Endometrial microvascular endothelial cells (primary cell): ENCODE results near the gene FGD4. TPM values are rescaled to one million over a fixed set of nuclear protein-coding genes. Genes with fewer than 3 reads are reported as not detected.

ENCODE experiments used
- in situ Hi-C: cut with HindIII; loops from 2 replicates; pipeline ENCODE4 v1.10.0; 2017; ENCODE audit warnings: low sequenced_read_pairs, low pct_unique_long_range_greater_than_20kb; ENCODE audit errors: inconsistent ontology term
- total RNA-seq: library from RNA; depleted of rRNA; stranded (reverse); fragments of >200 nt; gene quantifications from one replicate; pipeline ENCODE4 v1.2.3, GENCODE V29; 2015; ENCODE audit errors: inconsistent ontology term

Gene FGD4
- total RNA-seq, 1 donor from 2014 or later = 24.6 TPM

DNA sequence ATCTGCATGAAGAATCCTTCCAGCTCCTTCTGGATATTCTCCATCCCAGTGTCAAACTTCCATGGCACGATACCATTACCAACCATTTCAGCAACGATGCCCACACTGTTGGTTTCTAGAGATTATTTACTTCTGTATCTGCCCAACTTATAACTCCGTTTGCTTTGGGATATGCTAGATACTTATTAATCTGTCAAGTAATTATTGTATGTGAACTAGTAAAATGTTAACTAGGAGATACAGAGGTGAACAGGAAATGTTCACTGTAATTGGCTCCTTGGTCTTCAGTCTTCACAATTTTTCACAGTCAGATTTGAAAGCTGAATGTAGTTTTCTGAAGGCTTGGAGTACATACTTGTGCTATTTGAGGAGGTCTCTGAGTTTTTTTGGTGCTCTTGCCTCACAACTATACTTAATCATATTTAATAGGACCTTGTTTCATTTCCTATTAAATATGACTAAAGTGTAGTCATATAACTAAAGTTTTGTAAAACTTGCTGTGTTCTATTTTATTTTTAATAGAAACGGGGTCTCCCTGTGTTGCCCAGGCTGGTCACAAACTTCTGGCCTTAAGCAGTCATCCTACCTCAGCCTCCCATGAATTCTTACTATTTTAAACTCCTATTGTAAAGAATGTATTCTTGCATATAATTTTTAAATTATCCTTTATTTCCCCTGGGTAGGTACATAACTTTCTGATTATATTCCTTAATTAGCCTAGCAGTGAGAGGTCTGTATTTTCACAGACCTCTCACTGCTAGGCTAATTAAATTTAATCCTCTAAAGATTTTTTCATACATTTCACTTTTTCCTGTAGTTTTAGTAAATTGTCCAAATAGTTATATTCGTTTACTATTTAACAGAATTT lies 79.7 kb downstream of the FGD4 start:
- in situ Hi-C loops = no loop called here

DNA sequence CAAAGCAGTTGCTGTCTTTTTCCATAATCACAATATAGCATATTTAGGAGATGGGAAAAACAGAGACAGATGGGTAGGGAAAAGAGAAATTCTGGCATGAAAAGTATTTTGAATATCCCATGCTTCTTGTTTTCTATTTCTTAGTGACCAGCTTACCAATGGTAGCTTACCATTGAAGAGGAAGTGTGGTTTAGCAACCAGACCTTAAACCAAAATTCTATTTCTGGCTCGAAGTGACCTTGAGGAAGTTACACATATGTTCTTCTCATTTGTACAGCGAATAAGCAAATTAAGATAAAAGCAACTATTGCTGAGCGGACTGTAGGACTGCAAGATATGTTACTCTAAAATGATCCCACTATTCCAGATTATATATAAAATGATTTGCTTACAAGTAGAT lies 82.9 kb downstream of the FGD4 start:
- in situ Hi-C loops = no loop called here

DNA sequence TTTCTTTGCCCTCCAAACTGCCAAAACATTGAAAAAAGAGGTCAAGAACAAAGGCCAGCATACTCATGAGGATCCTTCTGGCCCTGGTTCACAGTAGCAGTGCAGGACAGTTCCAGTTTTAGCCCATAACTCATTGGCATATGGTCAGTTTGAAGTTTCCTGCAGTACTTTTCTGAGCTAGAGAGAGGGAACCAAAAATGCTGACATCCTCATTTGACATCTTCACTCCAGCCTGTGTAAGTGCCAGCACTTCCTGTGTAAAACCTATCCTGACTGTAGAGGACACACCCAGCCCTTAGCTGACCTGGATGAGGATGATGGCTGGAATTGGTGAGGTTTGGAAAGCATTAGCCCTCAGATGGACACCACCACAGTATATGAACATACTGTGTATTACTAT lies 84.1 kb downstream of the FGD4 start:
- in situ Hi-C loops = no loop called here

DNA sequence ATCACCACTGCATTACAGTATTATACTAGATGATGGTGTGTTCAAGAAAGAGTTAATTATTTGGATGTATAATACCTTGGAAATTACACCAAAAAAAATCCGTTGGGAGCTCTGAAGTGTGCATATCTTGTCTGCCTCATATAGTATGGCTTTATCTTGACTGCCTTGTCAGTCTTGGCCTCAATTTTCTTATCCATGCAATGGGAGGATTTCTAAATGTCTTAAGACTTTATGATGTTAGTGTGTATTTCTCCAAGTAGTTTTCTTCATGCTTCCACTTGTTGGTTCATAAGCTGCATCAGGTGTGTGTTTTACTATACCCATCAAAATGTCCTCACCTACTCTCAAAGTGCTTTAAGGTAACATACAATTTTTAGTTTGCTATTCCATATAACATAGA lies 84.6 kb downstream of the FGD4 start:
- in situ Hi-C loops = no loop called here

DNA sequence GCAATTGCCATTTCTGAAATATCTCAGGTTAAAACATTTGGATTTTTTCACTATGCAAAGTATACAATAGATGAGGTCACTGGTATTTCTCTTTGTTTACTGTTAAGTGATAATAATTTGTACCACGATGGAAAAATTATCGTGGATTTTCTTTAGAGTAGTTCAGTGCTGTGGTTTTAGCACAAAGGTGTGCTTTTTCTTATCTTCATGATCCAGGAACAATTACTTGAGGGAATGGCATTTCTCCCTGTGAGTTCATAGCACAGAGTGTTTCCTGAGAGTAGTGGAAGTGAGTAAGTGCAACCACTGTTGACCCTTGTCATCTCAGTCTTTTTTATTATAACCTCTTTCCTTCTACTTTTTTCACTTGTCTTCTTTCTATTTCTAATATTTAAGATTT lies 86.8 kb downstream of the FGD4 start:
- in situ Hi-C loops = no loop called here

DNA sequence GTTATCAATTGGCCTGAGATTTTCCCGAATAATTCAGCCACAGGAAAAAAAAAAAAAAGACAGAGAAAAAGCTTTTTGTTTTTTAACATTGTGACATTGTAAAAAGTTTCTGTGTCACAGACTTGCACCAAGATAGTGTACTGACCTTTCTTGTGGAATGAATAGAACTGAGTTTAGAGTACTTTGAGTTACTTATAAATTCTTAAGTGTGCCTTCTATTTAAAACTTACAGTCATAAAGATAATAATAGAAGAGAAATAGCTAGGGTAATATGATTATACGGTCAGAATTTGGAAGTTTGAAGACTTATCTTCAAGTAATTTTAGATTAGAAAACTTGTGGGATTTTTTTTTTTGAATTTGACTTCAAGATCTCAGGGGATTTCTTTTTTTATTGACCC lies 88.8 kb downstream of the FGD4 start:
- in situ Hi-C loops = no loop called here

DNA sequence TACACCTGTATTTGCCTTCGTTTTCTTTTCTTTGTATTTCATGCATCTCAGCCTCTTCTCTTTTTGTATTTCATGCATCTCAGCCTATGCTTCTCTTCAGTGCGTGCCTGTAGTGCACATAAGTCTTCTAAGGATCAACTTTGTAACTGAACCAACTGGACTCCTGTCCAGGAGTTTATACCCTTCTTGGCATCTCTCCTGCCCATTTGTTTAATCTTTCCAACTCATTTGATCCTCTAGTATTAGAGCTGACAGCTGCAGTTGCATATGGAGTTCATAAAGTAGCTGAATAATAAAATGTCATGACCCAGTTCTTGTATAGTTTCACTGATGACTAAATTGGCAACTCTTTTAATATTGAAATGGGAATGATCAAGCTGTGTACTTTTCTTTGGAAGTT lies 89.7 kb downstream of the FGD4 start:
- in situ Hi-C loops = no loop called here

DNA sequence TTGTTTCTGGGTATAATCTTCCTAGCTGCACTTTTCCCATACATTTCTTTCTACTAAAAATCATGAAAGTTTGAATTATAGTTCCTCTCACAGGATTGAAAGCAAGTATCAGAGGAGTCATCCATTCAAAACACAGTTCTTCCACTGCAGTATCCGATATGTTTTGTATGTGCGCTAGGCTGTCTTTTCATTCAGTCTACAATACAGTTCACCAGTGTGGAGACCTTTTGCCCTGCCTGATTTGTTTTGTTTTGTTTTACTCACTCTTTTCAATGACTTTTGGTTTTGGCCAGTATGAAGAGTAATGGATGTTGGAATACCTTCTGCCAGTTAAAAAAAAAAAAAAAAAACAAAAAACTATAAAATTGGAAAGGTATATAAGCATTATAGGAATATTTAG lies 91.4 kb downstream of the FGD4 start:
- in situ Hi-C loops = no loop called here

DNA sequence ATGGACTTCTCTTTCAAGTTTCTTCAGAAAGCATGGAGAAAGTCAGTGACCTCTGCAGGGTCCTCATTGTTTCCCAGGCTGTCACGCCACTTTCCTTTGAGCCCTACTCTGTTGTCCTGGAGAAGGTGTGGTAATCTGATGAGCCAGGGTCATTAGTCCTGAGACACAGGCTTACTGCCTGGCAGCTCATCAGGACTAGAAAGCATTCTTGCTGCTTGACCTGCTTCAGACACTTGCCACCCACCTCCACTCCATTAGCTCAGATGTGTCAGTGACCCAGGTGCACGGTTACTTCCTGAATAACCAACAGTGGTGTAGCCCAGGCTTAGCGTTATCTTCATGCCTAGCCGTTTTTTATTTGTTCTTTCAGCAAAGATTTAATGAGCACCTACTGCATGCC lies 93.9 kb downstream of the FGD4 start:
- in situ Hi-C loops = no loop called here

DNA sequence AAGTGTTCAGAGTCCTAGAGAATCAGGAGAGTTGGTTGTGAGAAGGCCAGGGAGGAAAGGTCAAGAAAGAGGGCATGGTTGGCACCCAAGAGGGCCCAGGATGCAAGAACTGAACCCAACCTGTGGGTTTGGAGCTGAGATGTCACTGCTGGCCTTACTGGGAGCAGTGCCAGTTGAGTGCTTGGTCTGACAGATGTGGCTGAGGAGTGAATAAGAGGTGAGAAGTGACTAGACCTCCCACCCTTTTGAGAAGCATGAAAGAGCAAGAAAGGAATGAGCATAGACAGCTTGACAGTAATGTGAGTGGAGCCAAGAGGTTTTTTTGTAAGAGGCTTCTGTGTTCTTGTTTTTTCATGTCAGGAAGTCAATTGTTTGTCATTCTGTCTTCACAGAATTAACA lies 95.3 kb downstream of the FGD4 start:
- in situ Hi-C loops = no loop called here

DNA sequence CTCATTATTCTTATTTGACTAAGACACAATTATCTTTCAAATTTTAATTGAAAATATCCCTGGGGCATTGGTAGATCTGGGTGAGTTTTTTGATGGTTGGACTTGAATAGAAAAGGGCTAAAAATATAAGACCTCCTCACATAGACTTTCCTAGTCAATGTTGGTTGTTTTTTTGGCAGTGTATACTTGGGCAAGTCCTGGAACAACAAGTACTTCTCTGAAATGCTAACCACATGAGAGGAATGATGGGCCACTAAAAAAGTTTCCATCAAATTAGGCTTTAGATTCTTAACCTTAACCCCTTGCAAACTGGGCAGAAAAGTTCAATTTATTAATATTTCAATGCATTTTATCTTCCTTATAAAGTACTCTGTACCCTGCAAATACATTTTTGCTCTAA lies 97.6 kb downstream of the FGD4 start:
- in situ Hi-C loops = no loop called here

DNA sequence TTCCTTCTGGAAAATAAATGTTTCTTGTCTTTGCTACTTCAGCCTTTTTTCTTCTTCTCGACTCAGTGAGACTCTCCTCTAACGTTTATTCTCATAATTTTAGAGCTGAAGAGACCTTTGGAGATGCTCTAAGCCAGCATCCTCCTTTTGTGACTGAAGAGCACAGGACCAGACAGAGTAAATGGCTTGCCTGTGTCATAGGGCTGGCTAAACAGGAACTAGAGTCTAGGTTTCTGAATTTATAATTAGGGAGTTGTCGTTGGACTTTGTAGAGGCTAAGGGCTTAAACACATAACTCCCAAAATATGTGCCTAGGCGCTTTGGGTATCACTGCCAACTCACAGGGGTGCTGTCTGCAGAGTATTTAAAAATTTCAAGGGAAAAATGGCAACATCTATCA lies 98.5 kb downstream of the FGD4 start:
- in situ Hi-C loops = no loop called here

DNA sequence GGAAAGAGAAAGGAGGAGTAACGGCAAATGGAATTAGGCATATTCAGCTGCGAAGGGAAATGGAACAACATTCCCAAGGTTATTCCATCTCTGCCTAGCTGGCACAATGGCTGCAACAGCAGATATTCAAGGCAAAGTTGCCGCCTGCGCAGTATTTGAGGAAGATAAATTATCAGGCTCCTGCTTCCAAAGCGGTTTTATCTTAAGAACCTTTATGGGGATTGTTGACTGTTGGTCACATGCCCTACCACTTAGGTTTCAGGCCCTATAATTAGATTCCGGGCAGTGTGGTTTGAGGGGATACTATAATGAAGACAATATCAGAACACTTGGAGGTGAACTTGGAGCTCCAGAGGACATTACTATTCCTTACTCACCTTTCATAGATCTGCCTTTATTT lies 99.7 kb downstream of the FGD4 start:
- in situ Hi-C loops = no loop called here

DNA sequence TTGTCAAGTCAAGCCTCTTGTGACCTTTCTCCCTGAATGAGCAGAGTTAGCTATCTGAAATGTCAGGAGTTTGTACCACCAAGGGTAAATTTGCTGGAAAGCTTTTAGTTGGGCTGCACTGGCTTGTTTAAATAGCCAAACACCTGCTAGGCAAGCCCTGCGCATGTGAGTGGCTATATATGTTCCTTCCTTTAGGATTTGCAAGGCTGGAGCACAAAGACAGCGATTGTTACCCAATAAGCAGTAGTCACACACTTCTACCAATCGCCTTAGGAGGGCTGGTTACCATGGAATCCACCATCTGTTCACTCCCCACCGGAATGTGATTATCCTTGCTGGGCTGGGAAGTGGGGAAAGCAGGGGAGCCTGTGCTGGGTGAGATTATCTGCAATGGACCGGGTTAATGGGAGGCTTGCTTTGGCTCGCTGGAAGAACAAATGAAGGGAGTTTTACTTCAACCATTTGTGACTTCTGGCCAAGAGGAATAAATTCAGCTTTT lies 102.5 kb downstream of the FGD4 start:
- in situ Hi-C loops = no loop called here

DNA sequence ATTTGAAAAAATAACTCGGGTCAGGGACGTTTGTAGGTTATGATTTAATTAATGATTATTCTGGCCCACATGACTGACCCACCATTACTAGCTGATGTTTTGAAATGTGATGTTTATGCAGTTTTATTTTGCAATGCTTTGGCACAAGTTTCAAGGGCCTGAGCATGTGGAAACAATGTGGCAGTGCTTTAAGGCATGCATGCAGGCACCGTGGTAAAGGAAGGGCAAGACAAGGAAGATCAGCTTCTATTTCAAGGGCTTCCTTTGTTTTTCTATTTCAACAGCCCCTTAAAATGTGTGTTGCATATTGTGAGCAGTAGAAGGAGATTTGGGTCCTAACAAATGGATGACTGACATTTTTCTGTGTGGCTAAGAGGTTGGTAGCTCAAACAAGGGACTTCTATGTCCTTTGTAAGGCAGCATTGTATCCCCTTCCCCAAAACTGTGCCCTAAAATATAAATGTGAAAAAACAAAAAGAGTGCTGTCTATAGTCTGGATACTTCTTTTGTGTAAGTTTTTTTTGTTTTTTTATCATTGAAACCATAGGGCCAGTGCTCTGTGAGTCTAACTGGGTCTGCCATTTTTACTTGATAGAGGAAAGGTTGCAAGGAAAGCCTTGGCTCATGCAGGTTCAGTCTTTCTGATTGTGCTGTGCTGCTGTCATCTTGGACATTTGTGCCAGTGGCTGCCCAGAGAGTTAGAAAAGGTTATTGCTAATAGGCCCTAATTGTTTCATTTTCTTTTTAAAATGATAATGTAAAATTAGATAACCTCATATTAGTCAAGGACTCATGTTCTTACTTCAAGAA lies 103.5 kb downstream of the FGD4 start:
- in situ Hi-C loops = no loop called here

DNA sequence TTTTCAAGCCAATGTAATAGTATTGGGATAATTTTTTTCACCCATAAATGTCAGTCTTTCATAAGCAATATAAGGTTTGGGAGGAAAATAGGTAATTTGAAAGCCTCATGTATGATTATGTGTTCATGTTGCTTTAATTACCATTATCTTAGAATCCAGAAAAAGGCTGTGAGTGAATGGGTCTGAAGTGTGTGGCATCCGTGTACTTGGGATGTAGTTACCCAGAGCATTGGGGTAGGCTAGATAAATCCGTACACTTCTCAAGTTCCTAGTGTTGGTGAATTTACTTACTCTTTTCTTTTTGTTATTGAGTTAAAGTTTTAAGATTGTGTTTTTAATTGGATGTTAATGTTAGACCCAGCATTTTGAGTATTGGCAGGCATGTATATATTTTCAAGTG lies 104.4 kb downstream of the FGD4 start:
- in situ Hi-C loops = no loop called here

DNA sequence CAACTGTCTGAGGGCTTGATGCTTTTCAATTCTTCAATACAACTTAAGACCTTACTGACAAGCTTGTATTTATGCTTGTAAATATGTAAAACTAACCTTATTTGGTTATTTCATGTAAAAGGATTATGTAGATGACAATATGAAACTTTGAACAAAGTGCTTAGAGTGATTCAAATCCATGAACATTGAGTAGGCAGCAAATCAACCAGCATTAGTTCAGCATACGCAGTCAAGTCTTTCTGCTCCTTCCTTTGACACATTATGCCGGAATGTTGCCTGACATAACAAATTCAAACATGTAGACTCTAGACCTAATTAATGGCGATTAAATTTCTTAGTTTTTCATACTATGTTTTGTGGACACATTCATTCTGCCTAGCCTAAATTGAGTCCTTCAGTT lies 105.2 kb downstream of the FGD4 start:
- in situ Hi-C loops = no loop called here

DNA sequence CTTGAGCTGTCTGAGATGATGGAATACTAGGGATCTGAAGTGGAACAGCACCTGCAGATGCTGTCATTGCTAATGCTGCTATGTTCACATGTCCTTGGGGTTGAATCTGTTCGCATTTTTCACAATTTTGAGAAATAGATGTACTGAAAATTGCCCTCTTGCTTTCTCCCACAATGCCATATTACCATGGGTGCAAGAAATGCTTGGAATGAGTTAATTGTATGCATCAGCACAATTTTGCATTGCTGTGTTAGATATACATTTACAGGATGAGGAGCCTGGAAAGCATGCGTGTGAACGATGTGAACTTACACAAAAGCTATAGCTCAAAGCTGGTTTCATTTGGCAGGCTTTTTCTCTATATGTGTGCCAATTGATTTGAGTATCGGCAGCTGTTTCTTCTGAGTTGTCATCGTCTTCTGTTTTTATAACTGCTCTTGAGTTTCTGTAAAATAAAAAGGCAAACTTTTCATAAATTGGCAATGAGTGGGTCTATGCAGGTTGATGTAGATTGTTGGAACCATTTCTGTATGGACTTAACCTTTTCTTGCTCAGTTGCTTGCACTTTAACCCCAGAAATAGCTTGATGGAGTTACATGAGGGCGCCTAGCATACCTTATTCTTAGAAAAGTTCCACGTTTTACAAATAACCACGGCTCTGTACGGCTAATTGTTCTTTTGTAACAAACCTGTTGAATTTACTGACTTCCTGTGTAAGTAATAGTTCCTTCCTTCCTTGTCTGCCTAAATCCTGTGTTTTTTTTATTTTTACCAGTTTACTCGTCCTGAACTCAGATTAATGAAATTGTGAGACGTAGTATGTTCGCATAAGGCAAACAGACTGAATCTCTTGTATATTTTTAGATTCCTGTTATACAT lies 105.9 kb downstream of the FGD4 start:
- in situ Hi-C loops = no loop called here
